ENCODE results near the gene MSRB2.

MSRB2 gene

GRCh38 chr10:23155169-23155568 lies 59.8 kb downstream of the MSRB2 start:
- Histone ChIP-seq H3K9me2 (replicated peaks; ENCODE audit: insufficient read depth, low read length) (no peaks in the 10 kb centered on the region), H3K27me3 (ENCODE audit: low read length) (no peaks in the 10 kb centered on the region), H3F3A (ENCODE audit: insufficient read depth) (no peaks in the 10 kb centered on the region), H3K9me3 (ENCODE audit: insufficient read depth, low read length) (no peaks in the 10 kb centered on the region), H4K20me1 (ENCODE audit: low read depth, low read length) (no peaks in the 10 kb centered on the region), H3K4me2 (ENCODE audit: low read depth, low read length, poor library complexity, severe bottlenecking) (no peak overlapping the region), H2AFZ (ENCODE audit: low read depth, low read length, severe bottlenecking) (no peak overlapping the region), H3K27ac (ENCODE audit: low read depth, low read length) (no peak overlapping the region), H3K79me2 (ENCODE audit: insufficient read depth, low read length) (no peaks in the 10 kb centered on the region), H3K36me3 (ENCODE audit: low read length) (no peaks in the 10 kb centered on the region), H3K4me3 (ENCODE audit: insufficient read depth, low read length, poor library complexity, severe bottlenecking) (no peak overlapping the region), H3K9ac (ENCODE audit: low read length) (no peak overlapping the region)
- TF ChIP-seq EZH2phosphoT487 (conservative IDR thresholded peaks at IDR 0.05; ENCODE audit: low read length) (no peak), CTCF (IDR thresholded peaks at IDR 0.05; ENCODE audit: insufficient read depth, low read length, poor library complexity, severe bottlenecking) (no peak)

GRCh38 chr10:23156447-23157150 lies 61.2 kb downstream of the MSRB2 start:
- Histone ChIP-seq H3K4me2 (ENCODE audit: low read depth, low read length, poor library complexity, severe bottlenecking) (no peak overlapping the region), H3F3A (ENCODE audit: insufficient read depth) (no peaks in the 10 kb centered on the region), H3K27me3 (ENCODE audit: low read length) (no peaks in the 10 kb centered on the region), H3K9me3 (ENCODE audit: insufficient read depth, low read length) (no peaks in the 10 kb centered on the region), H3K9me2 (replicated peaks; ENCODE audit: insufficient read depth, low read length) (no peaks in the 10 kb centered on the region), H3K79me2 (ENCODE audit: insufficient read depth, low read length) (no peaks in the 10 kb centered on the region), H3K4me3 (ENCODE audit: insufficient read depth, low read length, poor library complexity, severe bottlenecking) (no peak overlapping the region), H3K9ac (ENCODE audit: low read length) (no peak overlapping the region), H4K20me1 (ENCODE audit: low read depth, low read length) (no peaks in the 10 kb centered on the region), H3K27ac (ENCODE audit: low read depth, low read length) (no peak overlapping the region), H2AFZ (ENCODE audit: low read depth, low read length, severe bottlenecking) (no peak overlapping the region), H3K36me3 (ENCODE audit: low read length) (no peaks in the 10 kb centered on the region)
- TF ChIP-seq EZH2phosphoT487 (conservative IDR thresholded peaks at IDR 0.05; ENCODE audit: low read length) (no peak), CTCF (IDR thresholded peaks at IDR 0.05; ENCODE audit: insufficient read depth, low read length, poor library complexity, severe bottlenecking) (no peak)

GRCh38 chr10:23157239-23157681 lies 61.9 kb downstream of the MSRB2 start:
- Histone ChIP-seq H2AFZ (ENCODE audit: low read depth, low read length, severe bottlenecking) (no peak overlapping the region), H3K9me2 (replicated peaks; ENCODE audit: insufficient read depth, low read length) (no peaks in the 10 kb centered on the region), H4K20me1 (ENCODE audit: low read depth, low read length) (no peaks in the 10 kb centered on the region), H3K36me3 (ENCODE audit: low read length) (no peaks in the 10 kb centered on the region), H3K9ac (ENCODE audit: low read length) (no peak overlapping the region), H3F3A (ENCODE audit: insufficient read depth) (no peaks in the 10 kb centered on the region), H3K79me2 (ENCODE audit: insufficient read depth, low read length) (no peaks in the 10 kb centered on the region), H3K4me2 (ENCODE audit: low read depth, low read length, poor library complexity, severe bottlenecking) (no peak overlapping the region), H3K9me3 (ENCODE audit: insufficient read depth, low read length) (no peaks in the 10 kb centered on the region), H3K27ac (ENCODE audit: low read depth, low read length) (no peak overlapping the region), H3K4me3 (ENCODE audit: insufficient read depth, low read length, poor library complexity, severe bottlenecking) (no peak overlapping the region), H3K27me3 (ENCODE audit: low read length) (no peaks in the 10 kb centered on the region)
- no peak for TF ChIP-seq EZH2phosphoT487 (conservative IDR thresholded peaks at IDR 0.05; ENCODE audit: low read length)
- no peak for TF ChIP-seq CTCF (IDR thresholded peaks at IDR 0.05; ENCODE audit: insufficient read depth, low read length, poor library complexity, severe bottlenecking)
